ENCODE data around the gene PRSS22.

DNA sequence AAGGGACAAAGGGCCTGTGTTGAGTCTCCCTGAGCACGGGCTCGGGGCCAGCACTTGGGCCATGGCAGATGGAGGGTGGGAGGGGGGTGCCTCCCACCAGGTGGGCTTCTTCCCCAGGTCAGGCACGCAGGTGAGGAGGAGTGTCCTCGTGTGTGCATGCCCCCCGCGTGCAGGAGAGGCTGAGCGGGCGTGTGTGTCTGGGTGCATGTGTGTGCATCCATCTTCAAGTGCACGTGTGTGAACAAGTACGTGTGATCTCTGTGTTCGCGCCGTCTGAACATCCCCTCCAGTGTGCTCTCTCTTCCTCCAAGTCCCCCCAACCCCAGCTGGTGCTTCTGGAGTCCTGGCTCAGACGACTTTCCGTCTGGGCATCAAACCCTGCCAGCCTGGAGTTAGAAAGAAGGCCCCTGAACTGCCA, 30.6 kb downstream of the PRSS22 start:
- TF ChIP-seq POLR2A (IDR thresholded peaks at IDR 0.05) = no peak
- TF ChIP-seq, protein P1, sequence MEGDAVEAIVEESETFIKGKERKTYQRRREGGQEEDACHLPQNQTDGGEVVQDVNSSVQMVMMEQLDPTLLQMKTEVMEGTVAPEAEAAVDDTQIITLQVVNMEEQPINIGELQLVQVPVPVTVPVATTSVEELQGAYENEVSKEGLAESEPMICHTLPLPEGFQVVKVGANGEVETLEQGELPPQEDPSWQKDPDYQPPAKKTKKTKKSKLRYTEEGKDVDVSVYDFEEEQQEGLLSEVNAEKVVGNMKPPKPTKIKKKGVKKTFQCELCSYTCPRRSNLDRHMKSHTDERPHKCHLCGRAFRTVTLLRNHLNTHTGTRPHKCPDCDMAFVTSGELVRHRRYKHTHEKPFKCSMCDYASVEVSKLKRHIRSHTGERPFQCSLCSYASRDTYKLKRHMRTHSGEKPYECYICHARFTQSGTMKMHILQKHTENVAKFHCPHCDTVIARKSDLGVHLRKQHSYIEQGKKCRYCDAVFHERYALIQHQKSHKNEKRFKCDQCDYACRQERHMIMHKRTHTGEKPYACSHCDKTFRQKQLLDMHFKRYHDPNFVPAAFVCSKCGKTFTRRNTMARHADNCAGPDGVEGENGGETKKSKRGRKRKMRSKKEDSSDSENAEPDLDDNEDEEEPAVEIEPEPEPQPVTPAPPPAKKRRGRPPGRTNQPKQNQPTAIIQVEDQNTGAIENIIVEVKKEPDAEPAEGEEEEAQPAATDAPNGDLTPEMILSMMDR (IDR thresholded peaks at IDR 0.05) = no peak

Data from testis (tissue), 2 donors.